SH-SY5Y (cell line): ENCODE results near the gene ANKRD29.

Source experiments
- GATA2 ChIP-seq: IDR thresholded peaks from 2 replicates; pipeline ENCODE4 v1.6.1; 2011; ENCODE audit warnings: mild to moderate bottlenecking, low read depth, low read length
- GATA3 ChIP-seq: IDR thresholded peaks from 2 replicates; pipeline ENCODE4 v1.6.1; 2011; ENCODE audit warnings: low read depth, mild to moderate bottlenecking, low read length, moderate library complexity

DNA sequence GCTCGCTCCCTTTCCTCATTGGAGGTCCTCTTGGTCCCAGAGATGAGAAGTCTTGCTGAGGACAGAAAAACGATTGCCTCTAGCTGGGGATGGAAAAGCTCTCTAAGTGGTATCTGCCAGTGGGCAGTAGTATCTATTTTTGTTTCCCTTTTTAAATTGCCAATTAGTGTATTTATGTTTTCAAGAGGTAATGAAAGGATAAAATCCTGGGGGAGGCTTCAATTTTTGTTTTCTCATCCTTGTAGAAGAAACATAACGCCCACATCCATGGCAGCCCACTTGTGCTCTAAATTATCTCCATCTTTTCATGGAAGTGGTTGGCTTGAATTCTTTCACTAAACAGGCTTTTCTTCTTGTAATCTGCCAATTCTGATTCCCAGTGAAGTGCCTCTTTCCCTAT, 14.3 kb downstream of the ANKRD29 start:
- no peak for TF ChIP-seq GATA2
- TF ChIP-seq GATA3, result no peak
